Upper lobe of right lung (tissue), 1 donor: ENCODE results near the gene TNS1. TPM values are rescaled to one million over a fixed set of nuclear protein-coding genes. Genes with fewer than 3 reads are reported as not detected.

Experiments used
- ATAC-seq: fragments of 200-7000 bp; cut with Tn5 transposase; one replicate; pipeline ENCODE4 v1.9.1; 2020; ENCODE audit warnings: mild to moderate bottlenecking, moderate library complexity
- DNase-seq: peaks from one replicate; pipeline ENCODE4 v3.0.0-alpha.2; 2020
- H3K27ac ChIP-seq: fragments of 200-600 bp; one replicate; pipeline ENCODE4 v1.8.0; 2022
- H3K27me3 ChIP-seq: fragments of 200-600 bp; one replicate; pipeline ENCODE4 v1.8.0; 2022; ENCODE audit warnings: mild to moderate bottlenecking
- H3K36me3 ChIP-seq: fragments of 200-600 bp; one replicate; pipeline ENCODE4 v1.8.0; 2022
- H3K4me1 ChIP-seq: fragments of 200-600 bp; one replicate; pipeline ENCODE4 v1.8.0; 2022
- H3K4me3 ChIP-seq: fragments of 200-600 bp; one replicate; pipeline ENCODE4 v1.8.0; 2022; ENCODE audit warnings: mild to moderate bottlenecking
- H3K9me3 ChIP-seq: fragments of 200-600 bp; one replicate; pipeline ENCODE4 v1.8.0; 2022
- intact Hi-C: fragments of 100-400 bp; cut with DNase I; formaldehyde crosslinking; loops from one replicate; pipeline ENCODE4 v1.11.0; 2022
- total RNA-seq: library from RNA; stranded (reverse); fragmentation: NEBNext Ultra II Directional; extraction: Animal tissue kit (Norgen Biotek cat#: 25700); gene quantifications from one replicate; pipeline ENCODE4 v1.2.1, GENCODE V29; 2021
- TF ChIP-seq, protein P1 (sequence below): fragments of 200-600 bp; IDR thresholded peaks from one replicate; pipeline ENCODE4 v1.8.0; 2022; ENCODE audit warnings: antibody characterized with exemption
- donor health status: DM: no; HTN: yes; CAD: no; lungs with severe emphysema.

Gene TNS1
- total RNA-seq, 1 donor from 2014 or later: 669 TPM

DNA sequence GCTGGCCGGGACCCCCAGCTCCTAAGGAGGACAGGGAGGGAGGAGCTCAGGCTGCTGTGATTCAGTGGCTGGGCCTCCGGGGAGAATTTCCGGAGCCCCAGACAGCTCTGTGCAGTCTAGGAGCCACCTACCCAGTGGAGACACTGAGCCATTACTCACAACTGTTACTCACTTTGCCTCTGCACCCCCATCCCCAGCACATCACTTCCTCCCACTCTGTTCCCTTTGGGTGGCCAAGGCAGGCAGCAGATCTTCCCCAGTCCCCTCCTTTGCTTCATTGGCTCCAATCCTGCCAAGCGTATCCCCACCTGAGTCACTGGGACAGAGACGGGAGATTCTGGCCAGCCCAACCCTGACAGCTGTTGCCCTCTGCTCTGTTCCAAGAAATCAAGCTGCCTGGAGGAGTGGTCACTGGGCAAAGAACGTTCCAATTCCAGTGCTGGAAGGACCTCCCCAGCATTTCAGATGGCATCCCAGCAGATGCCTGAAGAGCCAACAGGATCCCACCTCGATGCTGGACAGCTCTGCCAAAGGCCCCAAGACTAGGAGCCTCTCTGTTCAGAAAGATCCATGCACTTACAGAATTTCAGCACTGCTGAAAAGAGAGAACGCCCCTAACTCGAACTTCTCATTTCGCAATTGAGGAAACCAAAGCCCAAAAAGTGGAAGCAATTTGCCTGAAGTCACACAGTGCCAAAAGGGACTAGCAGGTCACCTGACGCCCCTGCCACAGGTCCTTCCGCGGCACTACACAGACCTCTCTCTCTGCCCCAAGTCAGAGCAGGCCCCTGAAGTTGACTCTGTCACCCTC, 68.3 kb downstream of the TNS1 start:
- DNase-seq: no peak
- intact Hi-C loops: loop anchor here (10.0 kb wide), 1 partner anchor 50 kb away; no protein-coding TSS in a partner anchor

DNA sequence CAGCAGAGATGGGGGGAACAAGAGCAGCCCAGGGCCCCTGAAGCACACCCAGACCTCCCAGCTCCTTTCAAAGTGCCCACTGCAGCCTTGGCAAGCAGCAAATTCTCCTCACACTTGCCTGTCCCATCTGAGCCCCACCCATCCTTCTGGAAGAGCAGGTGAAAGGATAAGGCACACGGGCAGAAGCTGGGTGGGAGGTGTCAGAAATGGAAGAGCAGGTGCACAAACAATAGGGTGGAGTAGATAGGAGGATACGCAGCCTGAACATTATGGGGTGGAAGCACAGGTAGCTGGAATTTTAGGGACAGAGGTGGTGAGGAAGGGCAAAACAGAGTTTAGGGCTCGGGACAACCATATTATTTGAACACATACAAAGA, 69.2 kb downstream of the TNS1 start:
- ATAC-seq (no peak), DNase-seq (no peak)
- H3K36me3 ChIP-seq: no peaks in the 10 kb centered on the region
- H3K4me3 ChIP-seq: peak overlapping the region; percentile 19
- intact Hi-C loops: loop anchor here (10.0 kb wide), 1 partner anchor 51 kb away; no protein-coding TSS in a partner anchor
- no peaks in the 10 kb centered on the region for H3K27me3 ChIP-seq
- TF ChIP-seq, protein P1, sequence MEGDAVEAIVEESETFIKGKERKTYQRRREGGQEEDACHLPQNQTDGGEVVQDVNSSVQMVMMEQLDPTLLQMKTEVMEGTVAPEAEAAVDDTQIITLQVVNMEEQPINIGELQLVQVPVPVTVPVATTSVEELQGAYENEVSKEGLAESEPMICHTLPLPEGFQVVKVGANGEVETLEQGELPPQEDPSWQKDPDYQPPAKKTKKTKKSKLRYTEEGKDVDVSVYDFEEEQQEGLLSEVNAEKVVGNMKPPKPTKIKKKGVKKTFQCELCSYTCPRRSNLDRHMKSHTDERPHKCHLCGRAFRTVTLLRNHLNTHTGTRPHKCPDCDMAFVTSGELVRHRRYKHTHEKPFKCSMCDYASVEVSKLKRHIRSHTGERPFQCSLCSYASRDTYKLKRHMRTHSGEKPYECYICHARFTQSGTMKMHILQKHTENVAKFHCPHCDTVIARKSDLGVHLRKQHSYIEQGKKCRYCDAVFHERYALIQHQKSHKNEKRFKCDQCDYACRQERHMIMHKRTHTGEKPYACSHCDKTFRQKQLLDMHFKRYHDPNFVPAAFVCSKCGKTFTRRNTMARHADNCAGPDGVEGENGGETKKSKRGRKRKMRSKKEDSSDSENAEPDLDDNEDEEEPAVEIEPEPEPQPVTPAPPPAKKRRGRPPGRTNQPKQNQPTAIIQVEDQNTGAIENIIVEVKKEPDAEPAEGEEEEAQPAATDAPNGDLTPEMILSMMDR: no peak
- no peaks in the 10 kb centered on the region for H3K9me3 ChIP-seq
- H3K27ac ChIP-seq: peak overlapping the region; percentile 91
- peaks cover 98% of the 10 kb centered on the region for H3K4me1 ChIP-seq

More for the DNA sequence above, 68.3 kb downstream of the TNS1 start:
- ATAC-seq: peak; percentile 50
- Histone ChIP-seq H3K9me3 (no peaks in the 10 kb centered on the region), H3K36me3 (no peaks in the 10 kb centered on the region), H3K27ac (peak overlapping the region; percentile 91), H3K4me3 (peak overlapping the region; percentile 38), H3K27me3 (no peaks in the 10 kb centered on the region), H3K4me1 (peaks cover 97% of the 10 kb centered on the region)
- TF ChIP-seq, protein P1: no peak

DNA sequence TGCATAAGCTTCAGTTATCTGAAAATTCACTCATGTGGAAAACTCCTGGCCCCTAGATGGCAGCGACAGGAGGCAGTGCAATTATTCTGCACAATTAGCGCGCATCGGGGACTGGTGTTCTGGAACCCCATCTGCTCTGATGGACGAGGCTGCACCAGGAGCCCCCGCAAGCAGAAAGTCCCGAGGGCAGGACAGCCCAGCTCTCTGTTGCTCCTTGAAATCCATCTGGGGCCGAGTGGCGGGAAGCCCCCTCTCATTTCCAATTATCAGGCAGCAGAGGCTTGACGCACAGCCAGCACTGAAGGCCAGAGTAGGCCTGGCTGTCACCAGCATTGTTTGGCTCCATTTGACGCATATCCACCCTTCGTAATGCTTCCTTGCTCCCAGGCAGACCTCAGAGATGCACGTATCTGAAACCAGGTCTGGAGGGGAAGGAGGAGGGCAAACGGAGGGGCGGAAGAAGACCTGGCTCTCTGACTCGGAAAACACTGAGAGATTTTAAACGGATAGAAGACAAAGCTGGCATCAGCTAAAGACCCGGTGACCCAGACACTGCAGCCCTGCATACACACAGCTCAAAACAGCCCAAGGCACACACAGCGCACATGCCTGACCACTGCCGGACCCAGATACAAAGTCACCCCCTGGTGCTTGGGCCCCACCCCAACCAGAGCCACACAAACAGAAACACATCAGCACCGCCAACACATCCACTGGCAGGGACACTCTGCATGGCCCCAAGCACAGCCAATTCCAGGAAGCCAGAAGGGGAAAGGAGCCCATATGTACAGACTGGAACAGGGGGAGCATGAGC, 69.8 kb downstream of the TNS1 start:
- no peak for DNase-seq
- H3K4me3 ChIP-seq: peak overlapping the region; percentile 19
- no peaks in the 10 kb centered on the region for H3K36me3 ChIP-seq
- TF ChIP-seq, protein P1: no peak
- peaks cover 98% of the 10 kb centered on the region for H3K4me1 ChIP-seq
- ATAC-seq: no peak
- intact Hi-C loops: loop anchor here (10.0 kb wide), 1 partner anchor 52 kb away; no protein-coding TSS in a partner anchor
- H3K9me3 ChIP-seq: no peaks in the 10 kb centered on the region
- H3K27ac ChIP-seq: peak overlapping the region; percentile 91
- H3K27me3 ChIP-seq: no peaks in the 10 kb centered on the region

DNA sequence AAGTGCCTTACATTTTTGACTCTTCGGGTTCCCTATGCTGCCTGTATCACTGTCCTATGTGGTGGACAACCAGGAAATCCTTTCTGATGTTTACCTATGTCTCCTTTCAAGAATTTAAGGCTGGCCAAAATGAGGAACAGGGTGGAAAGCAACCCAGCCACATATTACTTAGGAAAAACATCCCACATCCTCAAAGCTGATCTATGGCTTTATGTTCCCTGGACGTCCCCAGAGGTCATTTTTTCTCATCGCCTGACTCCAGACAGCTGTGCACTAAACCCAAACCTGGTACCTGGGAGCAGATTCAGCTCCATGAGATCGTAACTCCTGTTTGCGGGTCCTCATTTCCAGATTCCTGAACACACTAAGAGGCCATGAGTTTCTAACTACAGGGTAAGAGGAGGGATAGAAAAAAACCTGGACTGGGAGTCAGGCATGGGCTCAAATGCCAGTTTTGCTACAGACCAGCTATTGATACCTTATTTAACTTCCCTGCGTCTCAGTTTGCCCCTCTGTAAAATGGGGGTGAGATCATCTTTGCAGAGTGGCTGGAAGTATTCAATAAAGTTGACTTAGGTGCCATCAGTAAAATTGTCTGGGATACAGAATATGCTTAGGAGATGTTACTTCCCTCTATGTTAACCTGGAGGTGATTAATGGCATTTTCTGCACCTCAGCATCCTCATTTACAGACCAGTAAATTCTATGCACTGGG, 70.8 kb downstream of the TNS1 start:
- Histone ChIP-seq H3K4me1 (peaks cover 98% of the 10 kb centered on the region), H3K9me3 (no peaks in the 10 kb centered on the region), H3K27ac (peak overlapping the region; percentile 91), H3K4me3 (no peak overlapping the region), H3K27me3 (no peaks in the 10 kb centered on the region), H3K36me3 (no peaks in the 10 kb centered on the region)
- TF ChIP-seq, protein P1: no peak
- ATAC-seq (no peak), DNase-seq (no peak)
- intact Hi-C loops: loop anchor here (10.0 kb wide), 1 partner anchor 53 kb away; no protein-coding TSS in a partner anchor
